ENCODE data around the gene PTH1R.

DNA sequence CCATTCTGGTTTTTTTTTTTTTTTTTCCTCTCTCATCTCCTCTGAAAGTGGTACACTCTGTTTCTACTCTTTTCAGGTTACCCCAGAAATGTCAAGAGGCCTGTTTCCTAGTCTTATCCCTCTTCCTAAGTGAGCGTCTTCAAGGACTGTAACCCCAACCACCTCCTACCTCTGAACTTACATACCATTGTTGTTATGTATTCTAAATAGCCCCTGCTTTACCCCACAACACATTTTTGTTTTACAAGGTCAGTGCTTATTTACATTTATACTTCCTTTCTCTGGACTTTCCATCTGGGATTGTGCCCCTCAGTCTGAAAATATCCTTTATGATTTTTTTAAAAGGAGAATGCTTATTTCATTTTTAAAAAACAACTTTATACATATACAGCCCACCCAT lies 38.8 kb downstream of the PTH1R start:
- no peak for TF ChIP-seq CEBPB (IDR thresholded peaks at IDR 0.05)
- no peak for TF ChIP-seq EGR1 (IDR thresholded peaks at IDR 0.05)
- TF ChIP-seq CREB1 (IDR thresholded peaks at IDR 0.05; ENCODE audit: low read depth), result no peak

Data from Ishikawa (cell line).